ENCODE data around the gene ZNF260.
"Not testable (repeated sequence)": the region's sequence is repeated elsewhere in the genome, so short reads cannot be mapped to it uniquely, and the experiment has no call there.

Gene ZNF260

GRCh38 chr19:36528194-36528920 lies at the start of gene ZNF260:
Gene ZNF260 (minus strand): TSS chr19:36528271. CDS start chr19:36515238, 13,033 bp downstream.
- DNase-seq (ENCODE audit: low read depth in 2 of 2, low spot score in 1 of 2), result peak; percentile 80 to 87

GRCh38 chr19:36577271-36577996 lies 49.4 kb upstream of the ZNF260 start:
- no peak for DNase-seq (ENCODE audit: low read depth in 2 of 2, low spot score in 1 of 2)

- no peak for DNase-seq (ENCODE audit: low read depth in 2 of 2, low spot score in 1 of 2)
Measured at GRCh38 chr19:36574741-36575140, 46.7 kb upstream of the ZNF260 start.

GRCh38 chr19:36573895-36574720 lies 46.0 kb upstream of the ZNF260 start:
- no peak for DNase-seq (ENCODE audit: low read depth in 2 of 2, low spot score in 1 of 2)

GRCh38 chr19:36573020-36573894 lies 45.2 kb upstream of the ZNF260 start, which contains the start of gene ZNF529:
Gene ZNF529 (minus strand): TSS chr19:36573292. CDS start chr19:36572346, 946 bp downstream.
- peak; percentile 71 to 72 for DNase-seq (ENCODE audit: low read depth in 2 of 2, low spot score in 1 of 2)

GRCh38 chr19:36572593-36573019 lies 44.5 kb upstream of the ZNF260 start:
- no peak for DNase-seq (ENCODE audit: low read depth in 2 of 2, low spot score in 1 of 2)

- no peak for DNase-seq (ENCODE audit: low read depth in 2 of 2, low spot score in 1 of 2)
Measured at GRCh38 chr19:36564391-36564790, 36.3 kb upstream of the ZNF260 start.

- no peak for DNase-seq (ENCODE audit: low read depth in 2 of 2, low spot score in 1 of 2)
Measured at GRCh38 chr19:36547001-36547732, 19.1 kb upstream of the ZNF260 start.

GRCh38 chr19:36528921-36529518 lies 949 bp upstream of the ZNF260 start:
- no peak for DNase-seq (ENCODE audit: low read depth in 2 of 2, low spot score in 1 of 2)

- no peak for DNase-seq (ENCODE audit: low read depth in 2 of 2, low spot score in 1 of 2)
Measured at GRCh38 chr19:36527873-36528193, 238 bp downstream of the ZNF260 start.

GRCh38 chr19:36527341-36527740 lies 730 bp downstream of the ZNF260 start:
- no peak for DNase-seq (ENCODE audit: low read depth in 2 of 2, low spot score in 1 of 2)

GRCh38 chr19:36526581-36526980 lies 1.5 kb downstream of the ZNF260 start:
- no peak for DNase-seq (ENCODE audit: low read depth in 2 of 2, low spot score in 1 of 2)

GRCh38 chr19:36524617-36525016 lies 3.5 kb downstream of the ZNF260 start:
- no peak for DNase-seq (ENCODE audit: low read depth in 2 of 2, low spot score in 1 of 2)

- no peak for DNase-seq (ENCODE audit: low read depth in 2 of 2, low spot score in 1 of 2)
Measured at GRCh38 chr19:36514012-36514612, 14.0 kb downstream of the ZNF260 start.

- no peak for DNase-seq (ENCODE audit: low read depth in 2 of 2, low spot score in 1 of 2)
Measured at GRCh38 chr19:36508325-36508724, 19.7 kb downstream of the ZNF260 start.

- DNase-seq (ENCODE audit: low read depth in 2 of 2, low spot score in 1 of 2), result no peak
Measured at GRCh38 chr19:36501973-36502372, 26.1 kb downstream of the ZNF260 start.

GRCh38 chr19:36497001-36497400 lies 31.1 kb downstream of the ZNF260 start:
- no peak for DNase-seq (ENCODE audit: low read depth in 2 of 2, low spot score in 1 of 2)

GRCh38 chr19:36492689-36493453 lies 35.2 kb downstream of the ZNF260 start:
- DNase-seq (ENCODE audit: low read depth in 2 of 2, low spot score in 1 of 2), result not testable (repeated sequence)

Measured in stimulated activated CD8-positive, alpha-beta memory T cell treated with anti-CD3 and anti-CD28 coated beads, Interleukin-4, amount 100 ng/mL, for 1 hour (primary cell).